Activated CD4-positive, alpha-beta memory T cell treated with anti-CD3 and anti-CD28 coated beads, Interleukin-2, amount 10 ng/mL, durations not matched to agents 7 days and 5 days (primary cell): ENCODE measurements around the gene FAM53B. TPM values are rescaled to one million over a fixed set of nuclear protein-coding genes. Genes with fewer than 3 reads are reported as not detected.

ENCODE experiments used
- CTCF ChIA-PET: fragments of 350-600 bp; sonication (Branson Sonifier 250); formaldehyde crosslinking; loops from one replicate; lab custom pipeline; 2021; ENCODE audit warnings: antibody characterized with exemption, inconsistent platforms; lab: Charles Lee
- POLR2A ChIA-PET: fragments of 350-600 bp; sonication (Branson Sonifier 250); formaldehyde crosslinking; loops from one replicate; lab custom pipeline; 2021; ENCODE audit warnings: antibody characterized with exemption; lab: Charles Lee
- DNase-seq: peaks from one replicate; pipeline ENCODE4 v3.0.0-alpha.2; 2020
- H3K27ac Mint-ChIP-seq: one replicate; pipeline ENCODE4 v1.8.0; 2021; ENCODE audit warnings: mild to moderate bottlenecking, mixed read lengths
- H3K27me3 Mint-ChIP-seq: one replicate; pipeline ENCODE4 v1.8.0; 2021; ENCODE audit warnings: mixed read lengths
- H3K36me3 Mint-ChIP-seq: one replicate; pipeline ENCODE4 v1.8.0; 2021; ENCODE audit warnings: low read depth, mixed read lengths
- H3K4me1 Mint-ChIP-seq: one replicate; pipeline ENCODE4 v1.8.0; 2021; ENCODE audit warnings: mixed read lengths
- H3K4me3 Mint-ChIP-seq: one replicate; pipeline ENCODE4 v1.8.0; 2021; ENCODE audit warnings: mild to moderate bottlenecking, mixed read lengths
- H3K9me3 Mint-ChIP-seq: one replicate; pipeline ENCODE4 v1.8.0; 2021; ENCODE audit warnings: mixed read lengths
- total RNA-seq, 2 experiments: library from RNA; stranded (reverse); gene quantifications; one replicate each; pipeline ENCODE4 v1.2.3, GENCODE V29; 2021

FAM53B gene
- total RNA-seq, 2 experiments from 2014 or later, result 44.9 to 46.6 TPM

GRCh38 chr10:124679401-124679800, 64.8 kb downstream of the FAM53B start:
- POLR2A ChIA-PET, result interaction anchor here (1.1 to 4.0 kb wide), 9 partner anchors 9 to 51 kb away, joined by 3 to 53 read pairs (median 8); no protein-coding TSS in a partner anchor
- peak overlapping the region; percentile 91 for H3K27ac Mint-ChIP-seq
- no peak overlapping the region for H3K4me3 Mint-ChIP-seq
- H3K9me3 Mint-ChIP-seq, result no peaks in the 10 kb centered on the region
- peaks cover 78% of the 10 kb centered on the region for H3K36me3 Mint-ChIP-seq
- peaks cover 69% of the 10 kb centered on the region for H3K4me1 Mint-ChIP-seq
- CTCF ChIA-PET, result interaction anchor here (0.8 to 3.1 kb wide), 8 partner anchors 10 to 219 kb away, joined by 3 to 21 read pairs (median 4); no protein-coding TSS in a partner anchor
- no peak for DNase-seq
- H3K27me3 Mint-ChIP-seq, result no peaks in the 10 kb centered on the region

- peak; percentile 53 for DNase-seq
- Mint-ChIP-seq H3K9me3 (no peaks in the 10 kb centered on the region), H3K4me3 (peak overlapping the region; percentile 22), H3K36me3 (peaks cover 75% of the 10 kb centered on the region), H3K27me3 (no peaks in the 10 kb centered on the region), H3K4me1 (peaks cover 65% of the 10 kb centered on the region), H3K27ac (peak overlapping the region; percentile 91)
- CTCF ChIA-PET, result interaction anchor here (0.8 to 3.1 kb wide), 9 partner anchors 10 to 218 kb away, joined by 3 to 21 read pairs (median 4); no protein-coding TSS in a partner anchor
- POLR2A ChIA-PET, result interaction anchor here (0.7 to 4.0 kb wide), 12 partner anchors 10 to 51 kb away, joined by 3 to 53 read pairs (median 6); no protein-coding TSS in a partner anchor
Measured at GRCh38 chr10:124678557-124679240, 65.5 kb downstream of the FAM53B start.

GRCh38 chr10:124677749-124678556, 66.2 kb downstream of the FAM53B start:
- Mint-ChIP-seq H3K9me3 (no peaks in the 10 kb centered on the region), H3K36me3 (peaks cover 74% of the 10 kb centered on the region), H3K27ac (peak overlapping the region; percentile 91), H3K4me1 (peaks cover 68% of the 10 kb centered on the region), H3K27me3 (no peaks in the 10 kb centered on the region), H3K4me3 (no peak overlapping the region)
- ChIA-PET POLR2A (interaction anchor here (0.7 to 4.0 kb wide), 12 partner anchors 11 to 50 kb away, joined by 3 to 53 read pairs (median 6); no protein-coding TSS in a partner anchor), CTCF (interaction anchor here (1.0 to 3.1 kb wide), 7 partner anchors 11 to 64 kb away, joined by 3 to 21 read pairs (median 5); no protein-coding TSS in a partner anchor)
- DNase-seq, result no peak

- H3K4me3 Mint-ChIP-seq, result no peak overlapping the region
- ChIA-PET CTCF (interaction anchor here (1.4 to 3.1 kb wide), 4 partner anchors 12 to 64 kb away, joined by 5 to 21 read pairs (median 10); no protein-coding TSS in a partner anchor), POLR2A (interaction anchor here (2.1 to 4.0 kb wide), 2 partner anchors 11 to 29 kb away, joined by 8 to 53 read pairs; no protein-coding TSS in a partner anchor)
- no peaks in the 10 kb centered on the region for H3K9me3 Mint-ChIP-seq
- H3K27me3 Mint-ChIP-seq, result no peaks in the 10 kb centered on the region
- peak overlapping the region; percentile 91 for H3K27ac Mint-ChIP-seq
- no peak for DNase-seq
- H3K4me1 Mint-ChIP-seq, result peaks cover 74% of the 10 kb centered on the region
- H3K36me3 Mint-ChIP-seq, result peaks cover 76% of the 10 kb centered on the region
Measured at GRCh38 chr10:124677293-124677699, 66.9 kb downstream of the FAM53B start.

GRCh38 chr10:124676416-124677062, 67.6 kb downstream of the FAM53B start:
- CTCF ChIA-PET, result interaction anchor here (1.2 to 2.3 kb wide), 4 partner anchors 12 to 65 kb away, joined by 4 to 9 read pairs (median 6); no protein-coding TSS in a partner anchor
- peaks cover 78% of the 10 kb centered on the region for H3K36me3 Mint-ChIP-seq
- H3K27ac Mint-ChIP-seq, result peak overlapping the region; percentile 66

GRCh38 chr10:124675824-124676223, 68.4 kb downstream of the FAM53B start:
- Mint-ChIP-seq H3K4me3 (no peak overlapping the region), H3K9me3 (no peaks in the 10 kb centered on the region), H3K27ac (no peak overlapping the region), H3K36me3 (peaks cover 76% of the 10 kb centered on the region), H3K4me1 (peaks cover 88% of the 10 kb centered on the region), H3K27me3 (no peaks in the 10 kb centered on the region)
- ChIA-PET CTCF (interaction anchor here (1.2 to 2.3 kb wide), 4 partner anchors 13 to 65 kb away, joined by 4 to 9 read pairs (median 6); no protein-coding TSS in a partner anchor), POLR2A (interaction anchor here (1.1 to 2.1 kb wide), 3 partner anchors 13 to 42 kb away, joined by 3 to 8 read pairs (median 4); no protein-coding TSS in a partner anchor)
- no peak for DNase-seq

More at GRCh38 chr10:124676416-124677062, 67.6 kb downstream of the FAM53B start:
- Mint-ChIP-seq H3K4me3 (no peak overlapping the region), H3K4me1 (peaks cover 82% of the 10 kb centered on the region), H3K27me3 (no peaks in the 10 kb centered on the region), H3K9me3 (no peaks in the 10 kb centered on the region)
- no peak for DNase-seq
- POLR2A ChIA-PET, result interaction anchor here (0.7 to 4.0 kb wide), 3 partner anchors 12 to 65 kb away, joined by 3 to 53 read pairs (median 8); no protein-coding TSS in a partner anchor

GRCh38 chr10:124675261-124675660, 68.9 kb downstream of the FAM53B start:
- Mint-ChIP-seq H3K27ac (no peak overlapping the region), H3K4me3 (no peak overlapping the region), H3K27me3 (no peaks in the 10 kb centered on the region), H3K9me3 (no peaks in the 10 kb centered on the region), H3K4me1 (peaks cover 88% of the 10 kb centered on the region), H3K36me3 (peaks cover 76% of the 10 kb centered on the region)
- CTCF ChIA-PET, result interaction anchor here (2.2 to 2.3 kb wide), 2 partner anchors 27 to 66 kb away, joined by 7 to 9 read pairs; no protein-coding TSS in a partner anchor
- no peak for DNase-seq
- POLR2A ChIA-PET, result interaction anchor here (1.1 to 1.4 kb wide), 3 partner anchors 13 to 64 kb away, joined by 3 to 4 read pairs (median 4); no protein-coding TSS in a partner anchor

GRCh38 chr10:124674768-124675222, 69.4 kb downstream of the FAM53B start:
- DNase-seq, result no peak
- no peak overlapping the region for H3K4me3 Mint-ChIP-seq
- H3K27ac Mint-ChIP-seq, result no peak overlapping the region
- H3K9me3 Mint-ChIP-seq, result no peaks in the 10 kb centered on the region
- CTCF ChIA-PET, result interaction anchor here (2.2 to 2.3 kb wide), 2 partner anchors 27 to 67 kb away, joined by 7 to 9 read pairs; no protein-coding TSS in a partner anchor
- POLR2A ChIA-PET, result interaction anchor here (1.1 to 1.4 kb wide), 3 partner anchors 14 to 65 kb away, joined by 3 to 4 read pairs (median 4); no protein-coding TSS in a partner anchor
- H3K27me3 Mint-ChIP-seq, result no peaks in the 10 kb centered on the region
- H3K36me3 Mint-ChIP-seq, result peaks cover 71% of the 10 kb centered on the region
- peaks cover 86% of the 10 kb centered on the region for H3K4me1 Mint-ChIP-seq

GRCh38 chr10:124672181-124672638, 72.0 kb downstream of the FAM53B start:
- peaks cover 75% of the 10 kb centered on the region for H3K4me1 Mint-ChIP-seq
- peak overlapping the region; percentile 76 for H3K27ac Mint-ChIP-seq
- no peak overlapping the region for H3K4me3 Mint-ChIP-seq

GRCh38 chr10:124671486-124672075, 72.6 kb downstream of the FAM53B start:
- H3K4me3 Mint-ChIP-seq, result no peak overlapping the region
- H3K9me3 Mint-ChIP-seq, result no peaks in the 10 kb centered on the region
- H3K27me3 Mint-ChIP-seq, result no peaks in the 10 kb centered on the region
- H3K36me3 Mint-ChIP-seq, result peaks cover 50% of the 10 kb centered on the region
- ChIA-PET CTCF (interaction anchor here (0.9 to 3.5 kb wide), 9 partner anchors 13 to 70 kb away, joined by 3 to 24 read pairs (median 9); no protein-coding TSS in a partner anchor), POLR2A (interaction anchor here (0.7 to 3.0 kb wide), 10 partner anchors 12 to 70 kb away, joined by 3 to 14 read pairs (median 5); no protein-coding TSS in a partner anchor)
- no peak for DNase-seq
- H3K4me1 Mint-ChIP-seq, result peaks cover 71% of the 10 kb centered on the region
- H3K27ac Mint-ChIP-seq, result peak overlapping the region; percentile 76

More at GRCh38 chr10:124672181-124672638, 72.0 kb downstream of the FAM53B start:
- POLR2A ChIA-PET, result interaction anchor here (1.0 to 3.0 kb wide), 7 partner anchors 12 to 69 kb away, joined by 3 to 14 read pairs (median 9); no protein-coding TSS in a partner anchor
- H3K36me3 Mint-ChIP-seq, result peaks cover 55% of the 10 kb centered on the region
- H3K9me3 Mint-ChIP-seq, result no peaks in the 10 kb centered on the region
- no peaks in the 10 kb centered on the region for H3K27me3 Mint-ChIP-seq
- DNase-seq, result no peak
- CTCF ChIA-PET, result interaction anchor here (1.2 to 3.5 kb wide), 8 partner anchors 13 to 69 kb away, joined by 4 to 24 read pairs (median 10); no protein-coding TSS in a partner anchor
